NCI-H1436 (cell line): ENCODE results near the gene ARRB1.

Source experiments
- DNase-seq: peaks from one replicate; lab custom pipeline; 2025; lab: John Stamatoyannopoulos, UW

Gene ARRB1

DNA sequence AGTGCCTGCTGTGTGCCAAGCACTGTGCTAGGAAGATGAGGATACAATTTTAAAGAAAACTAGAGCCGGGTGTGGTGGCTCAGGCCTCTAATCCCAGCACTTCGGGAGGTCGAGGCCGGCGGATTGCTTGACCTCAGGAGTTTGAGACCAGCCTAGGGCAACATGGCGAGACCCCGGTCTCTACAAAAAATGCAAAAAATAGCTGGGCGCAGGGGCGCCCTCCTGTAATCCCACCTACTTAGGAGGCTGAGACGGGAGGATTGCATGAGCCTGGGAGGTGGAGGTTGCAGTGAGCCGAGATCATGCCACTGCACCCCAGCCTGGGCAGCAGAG, 102.6 kb downstream of the ARRB1 start:
- no peak for DNase-seq

DNA sequence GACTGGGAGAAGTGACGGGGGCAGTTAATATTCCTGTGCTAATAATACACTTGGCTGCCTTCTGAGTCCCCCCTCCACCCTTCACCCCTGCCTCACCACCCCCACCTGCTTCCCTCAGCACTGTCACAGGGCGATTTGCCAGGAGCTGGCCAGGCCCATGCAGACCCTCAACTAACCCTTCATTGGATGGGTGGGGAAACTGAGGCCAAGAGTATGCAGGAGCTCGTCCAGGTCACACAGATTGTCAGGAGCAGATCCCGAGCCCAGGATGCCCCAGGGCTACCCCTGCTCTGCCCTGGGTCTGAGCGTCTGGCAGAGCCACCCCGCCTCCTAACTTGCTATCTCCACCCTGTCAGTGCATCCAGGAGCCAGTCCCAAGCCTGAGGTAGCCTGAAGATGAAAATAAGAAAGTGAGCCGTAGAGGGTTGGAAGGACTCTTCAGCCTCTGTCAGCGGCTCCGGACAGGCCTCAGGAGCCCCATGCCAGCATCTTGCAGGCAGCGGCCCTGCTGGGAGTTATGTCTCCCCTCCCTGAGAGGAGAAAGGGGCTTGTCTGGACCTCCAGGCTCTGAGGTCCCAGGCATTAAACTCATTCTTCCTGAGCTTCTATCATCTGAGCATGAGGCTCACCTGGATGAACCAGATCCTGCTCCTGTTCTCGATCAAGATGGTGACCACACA, 104.7 kb downstream of the ARRB1 start:
- DNase-seq, result no peak

GRCh38 chr11:75246006-75246670, 105.3 kb downstream of the ARRB1 start:
- DNase-seq, result no peak

DNA sequence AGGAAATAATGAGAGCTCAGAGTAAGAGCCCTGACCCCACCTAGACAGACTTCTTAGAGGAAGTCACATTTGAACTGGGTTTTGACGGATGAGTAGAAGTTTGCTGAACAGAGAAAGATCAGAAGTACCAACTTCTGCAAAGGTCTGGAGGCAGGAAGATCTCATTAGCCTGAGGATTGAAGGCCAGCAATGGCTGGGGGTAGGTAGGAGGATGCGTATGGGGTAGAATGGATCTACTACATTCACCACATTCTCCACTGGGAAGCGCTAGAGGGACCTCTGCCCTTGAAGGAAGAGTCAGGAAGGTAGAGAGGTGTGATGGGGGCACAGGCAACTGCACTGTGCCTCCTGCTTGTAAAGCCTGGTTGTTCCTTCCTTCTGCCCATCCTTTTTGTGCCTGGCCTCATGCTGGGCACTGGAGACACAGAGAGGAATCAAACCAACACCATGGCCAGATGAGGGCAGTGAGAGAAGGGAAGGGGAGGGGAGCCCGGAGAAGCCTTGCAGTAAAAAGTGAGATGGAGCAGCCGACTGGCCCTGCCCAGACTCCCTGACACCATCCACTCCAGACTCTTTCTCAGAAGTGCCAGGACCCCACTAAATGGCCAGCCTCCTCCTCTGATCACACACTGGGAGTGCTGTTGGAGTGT, 106.0 kb downstream of the ARRB1 start:
- no peak for DNase-seq

- DNase-seq, result no peak
Measured at GRCh38 chr11:75244052-75244814, 107.2 kb downstream of the ARRB1 start.

- DNase-seq, result no peak
Measured at GRCh38 chr11:75242722-75243600, 108.5 kb downstream of the ARRB1 start.

DNA sequence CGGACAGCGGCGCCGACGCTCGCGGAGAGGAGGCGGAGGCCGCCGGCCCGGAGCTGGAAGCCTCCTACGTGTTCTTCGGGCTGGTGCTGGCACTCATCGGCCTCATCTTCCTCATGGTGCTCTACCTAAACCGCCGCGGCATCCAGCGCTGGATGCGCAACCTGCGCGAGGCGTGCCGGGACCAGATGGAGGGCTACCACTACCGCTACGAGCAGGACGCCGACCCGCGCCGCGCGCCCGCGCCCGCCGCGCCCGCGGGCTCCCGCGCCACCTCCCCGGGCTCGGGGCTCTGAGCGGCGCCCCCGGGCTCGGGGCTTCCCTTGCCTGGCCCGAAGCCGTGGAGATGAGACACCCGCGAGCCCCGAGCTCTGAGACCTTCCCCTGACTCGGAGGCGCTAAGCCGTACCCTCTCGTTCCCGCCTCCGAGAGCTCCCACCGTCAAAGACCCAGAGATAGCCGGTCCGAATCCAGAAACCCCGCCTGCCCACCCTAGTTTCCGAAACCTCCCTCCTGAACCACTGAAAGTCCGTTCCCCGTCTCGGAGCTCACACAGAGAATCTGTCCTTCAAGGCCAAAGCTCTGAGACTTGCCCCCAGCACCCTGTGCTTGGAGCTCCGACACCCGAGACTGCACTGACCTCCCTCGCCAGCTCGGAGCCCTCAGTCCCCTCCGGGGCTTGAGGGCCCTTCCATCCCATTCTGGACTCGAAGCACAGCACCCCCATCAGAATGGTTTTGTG, 109.4 kb downstream of the ARRB1 start:
- peak; percentile 56 for DNase-seq

- peak; percentile 71 for DNase-seq
Measured at GRCh38 chr11:75241036-75241905, 110.2 kb downstream of the ARRB1 start.

DNA sequence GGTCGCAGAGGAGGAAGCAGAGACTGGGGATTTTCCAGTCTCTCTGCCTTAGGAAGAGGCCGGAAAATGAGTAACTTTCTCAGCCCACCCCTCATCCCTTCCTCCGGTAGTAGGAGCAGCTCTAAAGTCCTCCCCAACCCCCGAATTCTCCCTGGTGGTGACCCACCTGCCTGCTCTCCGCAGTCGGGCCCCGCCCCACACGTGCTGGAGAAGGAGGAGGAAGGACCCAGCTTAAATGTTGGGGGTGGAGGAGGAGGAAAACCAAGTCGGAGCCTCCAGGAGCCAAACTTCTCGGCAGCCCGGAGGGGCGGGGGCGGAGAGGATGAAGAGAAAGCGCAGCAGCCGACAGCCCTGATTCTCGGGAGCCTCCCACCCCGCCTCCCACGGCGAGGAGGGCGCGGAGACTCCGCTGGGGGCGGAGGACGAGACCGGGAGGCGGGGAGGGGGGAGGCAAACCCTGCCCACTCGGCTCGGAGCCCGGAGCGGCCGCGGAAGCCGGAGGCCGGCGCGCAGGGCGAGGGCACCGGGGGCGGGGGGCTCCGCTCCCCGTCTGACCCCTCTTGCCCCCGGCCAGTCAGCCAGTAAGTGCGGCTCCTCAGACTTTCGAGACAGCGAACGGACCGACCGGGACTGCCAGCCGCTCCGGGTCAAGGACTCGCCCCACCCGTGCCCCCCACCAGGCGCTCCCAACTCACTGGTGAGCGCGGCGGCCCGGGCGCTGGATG, 111.0 kb downstream of the ARRB1 start, which contains the start of gene TPBGL:
TPBGL (plus strand) TSS at position 464 of the 725 bp plus-strand sequence. CDS start 276 bp downstream, outside the sequence.
- DNase-seq, result peak; percentile 23

DNA sequence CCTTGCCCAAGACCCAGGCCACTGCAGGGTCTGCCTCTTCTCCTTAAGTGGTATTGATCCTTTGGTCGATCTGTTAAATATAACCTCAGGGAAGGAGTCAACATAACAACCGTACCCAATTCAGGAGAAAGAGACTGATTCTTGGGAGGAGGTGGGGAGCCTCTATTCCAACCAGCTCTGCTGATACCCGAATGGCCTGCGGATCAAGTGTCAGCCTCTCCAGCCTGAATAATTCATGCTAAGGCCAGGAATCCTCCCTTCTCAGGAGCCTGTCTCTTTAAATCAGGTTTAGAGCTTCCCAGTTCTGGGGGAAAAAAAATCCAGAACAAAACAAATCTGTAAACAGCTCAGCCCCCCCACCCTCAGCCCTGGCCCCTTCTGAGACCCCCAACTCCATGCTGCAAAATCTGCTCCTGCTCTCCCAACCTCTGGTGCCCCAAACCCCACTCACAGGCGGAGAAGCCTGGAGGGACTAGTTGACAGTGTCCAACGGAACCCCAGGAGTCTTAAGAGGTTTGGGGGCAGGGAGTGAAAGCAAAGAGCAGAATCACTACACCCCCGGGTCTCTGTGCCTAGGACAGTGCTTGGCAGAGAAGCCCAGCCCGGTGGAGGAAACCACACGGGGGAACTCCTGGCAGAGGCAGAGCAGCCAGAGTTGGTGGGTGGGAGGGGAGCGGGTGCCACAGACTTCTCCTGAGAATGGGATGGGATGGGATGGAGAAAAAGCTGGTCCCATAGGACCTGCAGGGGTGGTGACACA, 111.8 kb downstream of the ARRB1 start:
- DNase-seq, result no peak

GRCh38 chr11:75238595-75239440, 112.6 kb downstream of the ARRB1 start:
- no peak for DNase-seq

GRCh38 chr11:75237050-75237449, 114.4 kb downstream of the ARRB1 start:
- no peak for DNase-seq

GRCh38 chr11:75236062-75236461, 115.4 kb downstream of the ARRB1 start:
- no peak for DNase-seq

DNA sequence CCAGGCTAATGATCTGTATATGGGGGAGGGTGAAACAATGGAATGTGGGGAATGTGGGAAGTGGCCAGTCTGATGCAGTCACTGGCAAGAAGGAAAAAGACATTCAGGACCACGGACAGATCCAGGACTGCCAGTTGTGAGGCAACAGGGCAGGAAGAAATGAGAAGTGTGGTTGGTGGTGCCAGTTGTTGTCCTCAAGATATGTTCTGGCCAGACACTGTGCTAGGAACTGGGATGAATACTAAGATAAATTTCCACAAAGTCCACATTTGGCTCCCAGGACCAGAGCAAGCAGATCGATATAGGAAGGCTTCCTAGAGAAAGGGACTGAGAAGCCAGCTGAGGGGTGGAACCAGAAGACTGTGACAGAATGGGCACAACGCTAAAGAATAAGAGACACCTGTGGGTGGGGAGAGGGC, 117.7 kb downstream of the ARRB1 start:
- no peak for DNase-seq

- DNase-seq, result no peak
Measured at GRCh38 chr11:75230621-75231020, 120.8 kb downstream of the ARRB1 start.

- no peak for DNase-seq
Measured at GRCh38 chr11:75229466-75229865, 122.0 kb downstream of the ARRB1 start.

GRCh38 chr11:75225794-75226193, 125.7 kb downstream of the ARRB1 start:
- DNase-seq, result no peak
